NCI-H460 (cell line): ENCODE measurements around the gene NRG2. TPM values are rescaled to one million over a fixed set of nuclear protein-coding genes. Genes with fewer than 3 reads are reported as not detected.

Experiments
- DNase-seq: peaks from one replicate; pipeline ENCODE4 v3.0.0-alpha.2; 2016; ENCODE audit warnings: low read depth; ENCODE audit errors: extremely low read depth
- total RNA-seq: library from RNA; depleted of rRNA; stranded (reverse); fragments of >200 nt; shearing (Covaris generic); gene quantifications from 2 replicates; pipeline ENCODE4 v1.2.3, GENCODE V29; 2014

The NRG2 gene
- total RNA-seq, 1 experiment from 2014 or later: 3.9 TPM

- DNase-seq: no peak
Observed at GRCh38 chr5:139886213-139886612, 156.9 kb downstream of the NRG2 start.

GRCh38 chr5:139885857-139886208, 157.3 kb downstream of the NRG2 start:
- DNase-seq: no peak

GRCh38 chr5:139885172-139885856, 157.8 kb downstream of the NRG2 start:
- no peak for DNase-seq

- no peak for DNase-seq
Observed at GRCh38 chr5:139884734-139885133, 158.4 kb downstream of the NRG2 start.

GRCh38 chr5:139884144-139884543, 159.0 kb downstream of the NRG2 start:
- DNase-seq: no peak

GRCh38 chr5:139882961-139883539, 160.0 kb downstream of the NRG2 start:
- DNase-seq: no peak

GRCh38 chr5:139882316-139882715, 160.8 kb downstream of the NRG2 start:
- no peak for DNase-seq

- DNase-seq: no peak
Observed at GRCh38 chr5:139881143-139881733, 161.9 kb downstream of the NRG2 start.

GRCh38 chr5:139880416-139881142, 162.5 kb downstream of the NRG2 start:
- no peak for DNase-seq

- DNase-seq: no peak
Observed at GRCh38 chr5:139878093-139878492, 165.0 kb downstream of the NRG2 start.

GRCh38 chr5:139877129-139877597, 165.9 kb downstream of the NRG2 start:
- no peak for DNase-seq

- DNase-seq: no peak
Observed at GRCh38 chr5:139875957-139876356, 167.1 kb downstream of the NRG2 start.

- no peak for DNase-seq
Observed at GRCh38 chr5:139872851-139873794, 170.0 kb downstream of the NRG2 start.

GRCh38 chr5:139872052-139872766, 170.9 kb downstream of the NRG2 start:
- no peak for DNase-seq

GRCh38 chr5:139871614-139872013, 171.5 kb downstream of the NRG2 start:
- no peak for DNase-seq

GRCh38 chr5:139870677-139871076, 172.4 kb downstream of the NRG2 start:
- no peak for DNase-seq

- DNase-seq: no peak
Observed at GRCh38 chr5:139869042-139869790, 173.9 kb downstream of the NRG2 start.

GRCh38 chr5:139867581-139867980, 175.5 kb downstream of the NRG2 start:
- DNase-seq: no peak

- DNase-seq: no peak
Observed at GRCh38 chr5:139867109-139867508, 176.0 kb downstream of the NRG2 start.
